ENCODE data around the gene SLC25A51.
"Not testable (repeated sequence)": the region's sequence is repeated elsewhere in the genome, so short reads cannot be mapped to it uniquely, and the experiment has no call there.

The SLC25A51 gene

GRCh38 chr9:37902796-37903646 lies 906 bp downstream of the SLC25A51 start:
- peak; percentile 52 for DNase-seq (ENCODE audit: low spot score)

GRCh38 chr9:37902131-37902530 lies 1.8 kb downstream of the SLC25A51 start:
- DNase-seq (ENCODE audit: low spot score), result no peak

- DNase-seq (ENCODE audit: low spot score), result no peak
Observed at GRCh38 chr9:37899041-37899440, 4.9 kb downstream of the SLC25A51 start.

GRCh38 chr9:37897665-37898064 lies 6.3 kb downstream of the SLC25A51 start:
- no peak for DNase-seq (ENCODE audit: low spot score)

- DNase-seq (ENCODE audit: low spot score), result no peak
Observed at GRCh38 chr9:37892063-37892462, 11.9 kb downstream of the SLC25A51 start.

- DNase-seq (ENCODE audit: low spot score), result not testable (repeated sequence)
Observed at GRCh38 chr9:37891042-37891441, 12.9 kb downstream of the SLC25A51 start.

GRCh38 chr9:37889536-37889935 lies 14.4 kb downstream of the SLC25A51 start:
- no peak for DNase-seq (ENCODE audit: low spot score)

- DNase-seq (ENCODE audit: low spot score), result not testable (repeated sequence)
Observed at GRCh38 chr9:37887977-37888583, 15.8 kb downstream of the SLC25A51 start.

GRCh38 chr9:37880916-37881479 lies 22.9 kb downstream of the SLC25A51 start:
- DNase-seq (ENCODE audit: low spot score), result no peak

- DNase-seq (ENCODE audit: low spot score), result no peak
Observed at GRCh38 chr9:37876376-37876775, 27.6 kb downstream of the SLC25A51 start.

- no peak for DNase-seq (ENCODE audit: low spot score)
Observed at GRCh38 chr9:37873955-37874354, 30.0 kb downstream of the SLC25A51 start.

GRCh38 chr9:37870799-37871176 lies 33.1 kb downstream of the SLC25A51 start:
- DNase-seq (ENCODE audit: low spot score), result no peak

- DNase-seq (ENCODE audit: low spot score), result no peak
Observed at GRCh38 chr9:37870081-37870798, 33.7 kb downstream of the SLC25A51 start.

GRCh38 chr9:37862530-37862929 lies 41.4 kb downstream of the SLC25A51 start:
- DNase-seq (ENCODE audit: low spot score), result no peak

- no peak for DNase-seq (ENCODE audit: low spot score)
Observed at GRCh38 chr9:37859043-37859442, 44.9 kb downstream of the SLC25A51 start.

GRCh38 chr9:37856551-37856950 lies 47.4 kb downstream of the SLC25A51 start:
- DNase-seq (ENCODE audit: low spot score), result no peak

- DNase-seq (ENCODE audit: low spot score), result no peak
Observed at GRCh38 chr9:37852222-37852621, 51.7 kb downstream of the SLC25A51 start.

GRCh38 chr9:37840560-37841194 lies 63.2 kb downstream of the SLC25A51 start:
- DNase-seq (ENCODE audit: low spot score), result no peak

GRCh38 chr9:37839496-37840461 lies 64.1 kb downstream of the SLC25A51 start:
- DNase-seq (ENCODE audit: low spot score), result no peak
